Esophagus (tissue), 2 donors: ENCODE results near the gene AKT1S1. TPM values are rescaled to one million over a fixed set of nuclear protein-coding genes. Genes with fewer than 3 reads are reported as not detected.
A peak's percentile ranks its signal among the peaks of the same experiment; 100 is the strongest.

Experiments
- H3K27ac ChIP-seq, 2 donors: one replicate each; pipeline ENCODE4 v1.5.1; 2013; ENCODE audit warnings: low read depth in 2 of 2, mild to moderate bottlenecking in 2 of 2, inconsistent platforms in 1 of 2, low read length in 1 of 2, moderate library complexity in 1 of 2
- H3K27me3 ChIP-seq, 2 donors: one replicate each; pipeline ENCODE4 v1.6.1; 2013; ENCODE audit warnings: low read length in 2 of 2, control low read depth in 1 of 2, mild to moderate bottlenecking in 1 of 2; ENCODE audit not compliant: insufficient read depth in 2 of 2, control insufficient read depth in 1 of 2
- H3K36me3 ChIP-seq, 2 donors: one replicate each; pipeline ENCODE4 v1.6.1; 2013; ENCODE audit warnings: low read length in 1 of 2; ENCODE audit not compliant: control insufficient read depth in 2 of 2, insufficient read depth in 2 of 2
- H3K4me1 ChIP-seq, 2 donors: one replicate each; pipeline ENCODE4 v1.6.1; 2013; ENCODE audit warnings: low read length in 1 of 2; ENCODE audit not compliant: control insufficient read depth in 2 of 2, insufficient read depth in 2 of 2
- H3K4me3 ChIP-seq, 2 donors: one replicate each; pipeline ENCODE4 v1.5.1; 2013; ENCODE audit warnings: low read length in 2 of 2, mild to moderate bottlenecking in 2 of 2, low read depth in 1 of 2, moderate library complexity in 1 of 2
- H3K9me3 ChIP-seq, 2 donors: one replicate each; pipeline ENCODE4 v1.6.1; 2013; ENCODE audit warnings: mild to moderate bottlenecking in 2 of 2, low read depth in 1 of 2, low read length in 1 of 2, moderate library complexity in 1 of 2; ENCODE audit not compliant: control insufficient read depth in 2 of 2, insufficient read depth in 1 of 2
- WGBS, 2 donors: extraction: QIAGEN DNeasy Blood & Tissue Kit; methylation state at CpG; one replicate each; pipeline ENCODE4 v1.1.7; 2013; 5-methylcytosine and 5-hydroxymethylcytosine counted together
- polyA plus RNA-seq, 2 donors: library from polyadenylated mRNA; stranded (reverse); fragments of 200-250 nt; gene quantifications; one replicate each; pipeline ENCODE4 v1.2.3, GENCODE V29; 2013
- donor health status: healthy with polysubstance abuse.
- donor health status: Bipolar disorder and iron deficiency.

Gene AKT1S1
- polyA plus RNA-seq, 2 donors = 33.8 to 46.9 TPM

DNA sequence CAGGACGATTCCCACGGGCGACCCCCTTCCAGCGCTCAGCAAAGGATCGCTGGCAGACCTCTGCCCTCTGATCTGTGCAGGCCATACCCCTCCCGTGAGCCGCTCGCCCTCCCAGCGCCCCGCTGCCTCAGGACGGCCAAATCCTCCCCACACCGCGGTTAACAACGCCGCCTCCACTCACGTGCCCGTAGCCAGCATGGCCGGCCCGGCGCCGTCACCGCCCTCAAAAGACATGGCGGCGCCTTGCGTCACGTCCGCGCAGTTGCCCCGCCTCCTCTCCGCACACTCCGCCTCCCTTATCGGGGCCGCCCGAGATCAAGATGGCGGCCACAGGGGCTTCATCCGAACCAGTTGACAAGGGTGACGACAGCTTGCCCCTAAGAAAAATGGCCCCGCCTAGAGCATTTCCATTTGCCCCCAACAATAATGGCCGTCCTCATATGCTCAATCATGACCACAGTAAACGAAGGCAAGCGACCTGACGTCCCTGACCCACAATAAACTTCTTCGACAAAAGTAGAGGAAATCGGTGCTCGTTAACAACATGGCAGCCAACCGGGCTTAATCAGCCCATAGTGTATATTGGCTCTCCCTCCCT, 634 bp downstream of the AKT1S1 start:
- H3K27ac ChIP-seq = peak overlapping the region; percentile 97 to 100
- 0 to 1% methylated on average over 46 of the region's 46 CpGs for WGBS, 2 donors
- no peaks in the 10 kb centered on the region for H3K9me3 ChIP-seq
- peaks cover 2 to 11% of the 10 kb centered on the region in 2 donors for H3K4me1 ChIP-seq
- H3K36me3 ChIP-seq = peaks cover 13 to 26% of the 10 kb centered on the region in 2 donors
- H3K27me3 ChIP-seq = no peaks in the 10 kb centered on the region
- H3K4me3 ChIP-seq = peak overlapping the region; percentile 94 to 96

DNA sequence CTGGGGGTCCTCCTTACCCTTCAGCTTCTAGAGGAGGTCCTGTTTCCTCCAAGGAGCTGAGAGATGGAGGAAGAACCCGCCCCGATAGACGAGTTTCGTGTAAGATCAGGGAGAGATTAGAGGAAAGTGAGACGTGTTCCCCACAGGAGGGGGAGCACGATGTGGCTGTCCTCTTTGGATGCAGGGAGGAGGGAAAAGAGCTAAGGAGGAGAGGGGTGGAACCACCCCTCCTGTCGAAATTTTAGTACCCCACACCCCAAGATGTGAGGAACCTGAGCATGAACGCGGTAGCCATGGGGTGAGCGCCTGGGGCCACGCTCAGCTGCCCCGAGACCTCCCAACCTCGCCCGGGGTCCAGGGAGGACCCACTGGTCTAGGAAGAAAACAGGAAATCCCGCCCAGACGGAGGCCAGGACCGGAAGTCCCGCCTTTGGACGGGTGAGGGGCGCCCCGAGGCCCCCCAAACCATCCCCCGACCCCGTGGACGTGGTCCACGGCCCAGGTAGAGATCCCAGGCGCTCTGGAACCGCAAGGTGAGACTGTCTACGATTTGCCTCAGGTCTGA, 1.2 kb downstream of the AKT1S1 start:
- Histone ChIP-seq H3K36me3 (peaks cover 15 to 21% of the 10 kb centered on the region in 2 donors), H3K27ac (peak overlapping the region; percentile 97 to 98), H3K27me3 (no peaks in the 10 kb centered on the region), H3K4me1 (peaks cover 2 to 11% of the 10 kb centered on the region in 2 donors), H3K4me3 (peak overlapping the region; percentile 94 to 96), H3K9me3 (no peaks in the 10 kb centered on the region)
- 1% methylated on average over 27 to 28 of the region's 28 CpGs for WGBS, 2 donors

DNA sequence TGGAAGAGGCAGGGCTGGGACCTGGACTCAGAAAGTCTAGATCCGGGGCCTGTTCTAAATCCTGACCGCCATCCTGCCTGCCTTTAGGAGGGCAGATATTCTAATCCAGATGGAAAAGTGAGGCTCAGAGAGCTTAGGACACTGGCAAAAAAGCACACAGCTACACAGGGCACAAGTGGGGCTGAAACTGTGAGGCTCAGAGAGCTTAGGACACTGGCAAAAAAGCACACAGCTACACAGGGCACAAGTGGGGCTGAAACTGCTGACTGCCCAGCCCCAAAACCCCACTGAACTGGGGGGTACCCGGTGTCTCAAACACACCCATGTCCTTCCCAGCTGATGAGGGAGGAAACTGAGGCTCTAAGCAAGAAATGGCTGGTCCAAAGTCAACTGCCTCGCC, 2.0 kb downstream of the AKT1S1 start:
- peak overlapping the region; percentile 94 to 96 for H3K4me3 ChIP-seq
- peaks cover 2 to 15% of the 10 kb centered on the region in 2 donors for H3K4me1 ChIP-seq
- 76 to 84% methylated on average over 4 of the region's 4 CpGs for WGBS, 2 donors
- peaks cover 11 to 13% of the 10 kb centered on the region in 2 donors for H3K36me3 ChIP-seq
- peak overlapping the region in 1 of 2 donors; percentile 98 for H3K27ac ChIP-seq
- no peaks in the 10 kb centered on the region for H3K9me3 ChIP-seq
- no peaks in the 10 kb centered on the region for H3K27me3 ChIP-seq

DNA sequence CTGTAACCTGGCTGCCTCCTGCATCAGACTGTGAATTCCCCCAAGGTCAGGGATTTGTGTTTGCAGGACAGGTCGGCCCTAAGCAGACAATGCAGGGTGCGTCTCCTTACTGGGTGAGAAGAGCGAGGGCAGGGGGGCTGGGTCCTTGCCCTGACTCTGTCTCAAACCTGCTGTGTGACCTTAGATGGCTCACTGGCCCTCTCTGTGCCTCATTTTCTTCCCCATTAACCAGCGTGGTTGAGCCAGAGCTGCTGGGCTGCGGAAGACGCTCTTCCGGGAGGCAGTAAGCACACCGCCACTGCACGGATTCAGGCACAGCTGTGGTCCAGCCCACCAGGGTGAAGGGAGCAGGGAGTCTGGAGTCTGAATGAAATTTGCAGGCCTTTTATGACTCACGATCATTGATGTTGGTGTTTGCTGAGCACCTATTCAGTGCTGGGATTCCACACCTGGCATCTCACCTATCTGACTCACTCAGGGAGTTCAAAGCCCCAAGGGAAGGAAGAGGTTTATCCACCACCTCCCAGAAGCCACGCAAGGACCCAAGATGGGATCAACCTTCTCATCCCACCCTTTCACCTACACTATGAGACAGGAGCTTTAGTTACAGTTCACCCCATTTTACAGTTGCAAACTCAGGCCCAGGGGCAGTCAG, 2.5 kb downstream of the AKT1S1 start:
- Histone ChIP-seq H3K27ac (peak overlapping the region in 1 of 2 donors; percentile 98), H3K36me3 (peaks cover 9 to 11% of the 10 kb centered on the region in 2 donors), H3K4me3 (no peak overlapping the region)

DNA sequence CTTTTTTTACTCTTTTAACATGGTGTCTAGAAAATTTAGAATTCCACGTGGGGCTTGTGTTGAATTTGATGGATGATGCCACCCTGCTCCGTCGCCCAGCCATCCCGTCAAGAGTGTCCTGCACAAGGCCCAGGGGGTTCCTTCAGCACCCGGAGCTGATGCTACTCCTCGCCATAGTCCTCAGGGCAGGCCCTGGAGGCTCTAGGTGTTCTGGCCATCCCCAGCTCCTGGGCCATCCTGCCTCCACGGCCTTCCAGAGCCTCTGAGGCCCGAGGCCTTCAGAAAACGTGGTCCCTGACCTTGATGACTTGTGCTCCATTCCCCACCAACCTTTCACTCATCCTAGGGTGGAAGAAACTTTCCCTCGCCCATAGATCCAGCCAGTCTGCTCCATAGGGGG, 3.3 kb downstream of the AKT1S1 start:
- peaks cover 2 to 22% of the 10 kb centered on the region in 2 donors for H3K4me1 ChIP-seq

More for the DNA sequence above, 2.5 kb downstream of the AKT1S1 start:
- WGBS, 2 donors = 80 to 87% methylated on average over 11 of the region's 11 CpGs
- H3K4me1 ChIP-seq = peaks cover 2 to 19% of the 10 kb centered on the region in 2 donors
- no peaks in the 10 kb centered on the region for H3K27me3 ChIP-seq
- H3K9me3 ChIP-seq = no peaks in the 10 kb centered on the region

DNA sequence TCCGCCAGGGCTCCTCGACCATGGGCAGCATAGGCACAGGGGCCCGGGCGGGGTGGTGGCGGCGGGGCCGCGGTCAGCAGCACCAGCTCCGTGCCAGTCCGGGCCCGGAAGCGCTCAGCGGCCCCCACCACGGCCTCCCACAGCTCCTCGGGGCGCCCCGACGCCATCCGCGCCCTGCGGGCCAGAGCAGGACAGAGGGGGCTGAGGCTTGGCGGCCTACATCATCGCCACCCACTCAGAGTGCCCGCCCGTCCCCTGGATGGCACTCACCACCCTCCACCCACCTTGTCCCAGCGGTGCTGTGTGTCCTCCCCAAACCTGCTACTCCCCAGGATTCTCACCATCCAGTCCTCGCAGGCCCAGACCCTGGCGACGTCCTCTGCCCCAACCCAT, 4.0 kb downstream of the AKT1S1 start:
- Histone ChIP-seq H3K36me3 (peaks cover 7 to 9% of the 10 kb centered on the region in 2 donors), H3K27ac (no peak overlapping the region), H3K27me3 (no peaks in the 10 kb centered on the region), H3K4me1 (peaks cover 2 to 19% of the 10 kb centered on the region in 2 donors), H3K9me3 (no peaks in the 10 kb centered on the region), H3K4me3 (no peak overlapping the region)
- WGBS, 2 donors = 86 to 91% methylated on average over 22 to 29 of the region's 29 CpGs

More for the DNA sequence above, 3.3 kb downstream of the AKT1S1 start:
- H3K36me3 ChIP-seq = peaks cover 9% of the 10 kb centered on the region in 2 donors
- 85% methylated on average over 10 of the region's 10 CpGs for whole genome bisulfite sequencing, 2 donors
- H3K27me3 ChIP-seq = no peaks in the 10 kb centered on the region
- H3K4me3 ChIP-seq = no peak overlapping the region
- H3K27ac ChIP-seq = no peak overlapping the region
- no peaks in the 10 kb centered on the region for H3K9me3 ChIP-seq

- 83 to 86% methylated on average over 26 to 27 of the region's 27 CpGs for WGBS, 2 donors
- Histone ChIP-seq H3K4me1 (peaks cover 2 to 19% of the 10 kb centered on the region in 2 donors), H3K36me3 (peaks cover 7 to 9% of the 10 kb centered on the region in 2 donors), H3K27ac (no peak overlapping the region), H3K27me3 (no peaks in the 10 kb centered on the region), H3K9me3 (no peaks in the 10 kb centered on the region), H3K4me3 (no peak overlapping the region)
These were observed 4.7 kb downstream of the AKT1S1 start for GRCh38 chr19:49872245-49873128.

DNA sequence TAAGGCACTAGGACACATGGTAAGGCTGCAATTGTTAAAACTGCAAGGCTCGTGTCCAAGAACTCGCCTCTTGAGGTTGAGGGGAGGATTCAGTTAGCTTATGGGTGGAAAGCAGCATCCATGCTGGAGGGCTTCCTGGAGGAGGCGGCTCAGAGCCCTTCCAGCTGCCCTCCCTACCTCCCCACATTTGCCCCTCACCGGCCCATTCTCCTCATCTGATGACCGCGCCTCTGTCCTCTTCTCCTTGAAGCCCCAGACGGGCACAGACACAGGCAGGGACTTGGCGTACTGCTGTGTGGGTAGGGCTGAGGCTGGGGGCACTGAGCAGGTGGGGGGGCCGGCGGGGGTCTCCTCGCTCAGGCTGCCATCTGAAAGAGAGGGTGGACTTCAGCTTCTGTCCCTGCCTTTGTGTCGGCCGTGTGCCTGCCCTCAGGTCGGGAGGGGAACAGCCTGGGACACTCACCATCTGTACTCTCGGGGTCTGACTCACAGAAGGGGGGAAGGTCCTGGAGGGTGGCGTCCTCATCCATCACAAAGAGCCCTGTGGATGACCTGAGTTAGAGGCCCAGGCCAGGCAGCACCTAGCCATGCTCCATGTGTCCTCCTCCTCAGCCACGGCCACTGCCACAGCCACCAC, 5.7 kb downstream of the AKT1S1 start:
- Histone ChIP-seq H3K36me3 (peaks cover 7 to 9% of the 10 kb centered on the region in 2 donors), H3K27me3 (no peaks in the 10 kb centered on the region), H3K27ac (peak overlapping the region in 1 of 2 donors; percentile 48), H3K4me1 (peaks cover 2 to 19% of the 10 kb centered on the region in 2 donors), H3K9me3 (no peaks in the 10 kb centered on the region), H3K4me3 (no peak overlapping the region)
- WGBS, 2 donors = 86 to 94% methylated on average over 17 of the region's 17 CpGs
